SJCRH30 (cell line): ENCODE results near the gene LRP5. TPM values are rescaled to one million over a fixed set of nuclear protein-coding genes. Genes with fewer than 3 reads are reported as not detected.
"Not testable (repeated sequence)": the region's sequence is repeated elsewhere in the genome, so short reads cannot be mapped to it uniquely, and the experiment has no call there.

Source experiments
- DNase-seq, 2 experiments: peaks; one replicate each; pipeline ENCODE4 v3.0.0-alpha.2; 2015 to 2020
- H3K27ac ChIP-seq: fragments of 250-450 bp; sonication (Bioruptor Pico); 2 replicates; pipeline ENCODE4 v1.5.1; 2020; ENCODE audit warnings: mild to moderate bottlenecking, moderate library complexity
- H3K27me3 ChIP-seq: fragments of 250-450 bp; sonication (Bioruptor Pico); 2 replicates; pipeline ENCODE4 v1.5.1; 2020; ENCODE audit warnings: mild to moderate bottlenecking, moderate library complexity
- H3K36me3 ChIP-seq: fragments of 250-450 bp; sonication (Bioruptor Pico); 2 replicates; pipeline ENCODE4 v1.5.1; 2020; ENCODE audit warnings: mild to moderate bottlenecking, moderate library complexity
- H3K4me1 ChIP-seq: fragments of 250-450 bp; sonication (Bioruptor Pico); 2 replicates; pipeline ENCODE4 v1.5.1; 2020; ENCODE audit warnings: mild to moderate bottlenecking, moderate library complexity
- H3K4me3 ChIP-seq: fragments of 250-450 bp; sonication (Bioruptor Pico); 2 replicates; pipeline ENCODE4 v1.5.1; 2020; ENCODE audit warnings: mild to moderate bottlenecking, moderate library complexity
- H3K9me3 ChIP-seq: fragments of 250-450 bp; sonication (Bioruptor Pico); replicated peaks from 2 replicates; pipeline ENCODE4 v1.5.1; 2020; ENCODE audit warnings: mild to moderate bottlenecking, moderate library complexity
- total RNA-seq: library from RNA; depleted of rRNA; stranded (reverse); fragments of >200 nt; shearing (Covaris generic); gene quantifications from 2 replicates; pipeline ENCODE4 v1.2.3, GENCODE V29; 2014

Gene LRP5
- total RNA-seq, 1 experiment from 2014 or later: 46.5 TPM

DNA sequence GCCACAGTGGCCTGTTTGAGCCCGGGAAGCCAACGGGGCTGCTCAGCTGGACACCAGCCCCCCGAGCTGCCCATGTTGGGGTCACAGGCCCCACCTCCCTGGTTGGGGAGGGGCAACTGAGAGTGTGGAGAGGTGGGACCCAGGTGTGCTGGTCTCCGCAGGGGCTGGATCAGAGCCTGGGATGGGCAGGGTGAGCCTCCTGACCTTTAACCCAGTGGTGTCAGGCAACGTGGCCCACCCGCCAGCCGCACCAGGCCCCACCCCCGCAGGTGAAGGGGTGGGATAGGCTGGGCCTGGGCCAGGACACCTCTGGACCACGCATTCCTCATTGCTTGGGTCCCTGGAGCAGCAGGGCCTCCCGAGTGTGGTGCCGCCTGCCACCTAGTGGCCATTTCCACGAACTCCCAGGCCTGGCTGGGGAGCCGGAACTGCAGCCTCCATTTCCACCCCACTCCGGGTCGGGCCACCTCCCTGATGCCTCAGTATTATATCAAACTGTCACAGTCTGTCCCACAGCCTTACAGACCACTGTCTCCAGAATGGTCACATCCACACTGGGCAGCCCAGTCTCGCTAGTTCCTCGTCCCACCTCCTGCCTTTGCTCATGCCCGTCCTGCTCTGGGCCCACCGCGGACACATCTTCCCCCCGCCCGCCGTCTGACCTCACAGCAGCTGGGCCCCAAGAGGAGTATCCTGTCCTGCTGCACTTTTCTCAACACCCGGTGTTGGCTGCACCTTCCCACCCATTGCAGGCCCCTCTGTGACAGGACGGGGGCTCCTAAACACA, 134.8 kb downstream of the LRP5 start:
- peak; percentile 69 to 80 for DNase-seq
- H3K27ac ChIP-seq: no peak overlapping the region
- no peak overlapping the region for H3K4me3 ChIP-seq
- H3K27me3 ChIP-seq: no peaks in the 10 kb centered on the region
- H3K36me3 ChIP-seq: peaks cover 15% of the 10 kb centered on the region
- no peaks in the 10 kb centered on the region for H3K4me1 ChIP-seq
- no peaks in the 10 kb centered on the region for H3K9me3 ChIP-seq

DNA sequence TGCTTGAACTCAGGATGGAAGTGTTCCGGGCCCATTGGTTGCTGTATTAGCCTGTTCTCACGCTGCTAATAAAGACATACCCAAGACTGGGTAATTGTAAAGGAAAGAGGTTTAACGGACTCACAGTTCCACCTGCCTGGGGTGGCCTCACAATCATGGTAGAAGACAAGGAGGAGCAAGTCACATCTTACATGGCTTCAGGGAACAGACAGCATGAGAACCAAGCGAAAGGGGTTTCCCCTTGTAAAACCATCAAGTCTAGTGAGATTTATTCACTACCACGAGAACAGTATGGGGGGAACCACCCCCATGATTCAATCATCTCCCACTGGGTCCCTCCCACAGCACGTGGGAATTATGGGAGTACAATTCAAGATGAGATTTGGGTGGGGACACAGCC, 135.5 kb downstream of the LRP5 start:
- H3K9me3 ChIP-seq, H3K27me3 ChIP-seq, H3K27ac ChIP-seq, H3K4me1 ChIP-seq, DNase-seq, H3K4me3 ChIP-seq: not testable (repeated sequence)
- H3K36me3 ChIP-seq: peaks cover 15% of the 10 kb centered on the region

DNA sequence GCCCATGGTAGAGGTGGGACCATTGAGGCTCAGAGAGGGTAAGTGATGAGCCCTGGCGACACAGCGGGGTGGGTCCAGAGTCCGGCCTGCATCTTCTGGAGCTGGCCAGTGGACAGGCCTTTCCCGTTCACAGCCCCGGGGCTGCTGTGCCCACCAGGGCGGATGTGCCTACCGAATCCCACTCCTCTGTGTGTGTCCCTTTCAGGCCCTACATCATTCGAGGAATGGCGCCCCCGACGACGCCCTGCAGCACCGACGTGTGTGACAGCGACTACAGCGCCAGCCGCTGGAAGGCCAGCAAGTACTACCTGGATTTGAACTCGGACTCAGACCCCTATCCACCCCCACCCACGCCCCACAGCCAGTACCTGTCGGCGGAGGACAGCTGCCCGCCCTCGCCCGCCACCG, 136.2 kb downstream of the LRP5 start:
- Histone ChIP-seq H3K36me3 (peaks cover 15% of the 10 kb centered on the region), H3K9me3 (no peaks in the 10 kb centered on the region), H3K27ac (no peak overlapping the region), H3K4me3 (no peak overlapping the region), H3K4me1 (no peaks in the 10 kb centered on the region), H3K27me3 (no peaks in the 10 kb centered on the region)
- DNase-seq: no peak

DNA sequence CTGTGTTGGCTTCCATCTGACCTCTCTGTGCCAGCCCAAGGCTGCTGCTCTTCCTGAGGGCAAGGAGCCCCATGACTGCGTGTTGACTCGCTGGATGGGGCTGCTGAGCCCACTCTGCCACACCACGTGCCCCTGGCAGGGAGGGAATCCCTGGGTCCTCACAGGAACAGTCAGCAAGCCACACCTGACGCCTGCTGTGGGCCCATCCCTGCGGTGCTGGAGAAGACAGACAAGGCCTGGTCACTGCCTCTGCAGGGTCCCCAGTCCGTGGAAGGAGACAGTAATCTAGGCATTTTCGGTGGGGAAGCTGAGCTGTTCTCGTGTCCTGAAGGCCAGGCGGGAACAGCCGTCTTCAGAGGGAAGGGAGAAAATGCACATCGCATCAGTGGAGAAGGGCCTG, 137.6 kb downstream of the LRP5 start:
- no peaks in the 10 kb centered on the region for H3K9me3 ChIP-seq
- no peak overlapping the region for H3K27ac ChIP-seq
- H3K4me3 ChIP-seq: no peak overlapping the region
- no peaks in the 10 kb centered on the region for H3K4me1 ChIP-seq
- DNase-seq: no peak
- H3K27me3 ChIP-seq: no peaks in the 10 kb centered on the region
- peaks cover 15% of the 10 kb centered on the region for H3K36me3 ChIP-seq

DNA sequence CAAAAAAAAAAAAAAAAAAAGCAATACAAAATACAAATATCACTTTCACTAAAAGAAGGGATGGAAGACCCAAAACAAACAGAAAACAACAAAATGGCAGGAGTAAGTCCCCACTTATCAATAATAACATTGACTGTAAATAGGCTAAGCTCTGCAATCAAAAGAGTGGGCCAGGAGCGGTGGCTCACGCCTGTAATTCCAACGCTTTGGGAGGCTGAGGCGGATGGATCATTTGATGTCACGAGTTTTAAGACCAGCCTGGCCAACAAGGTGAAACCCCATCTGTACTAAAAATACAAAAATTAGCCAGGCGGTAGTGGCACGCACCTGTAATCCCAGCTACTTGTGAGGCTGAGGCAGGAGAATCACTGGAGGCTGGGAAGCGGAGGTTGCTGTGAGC, 138.3 kb downstream of the LRP5 start:
- Histone ChIP-seq H3K9me3 (no peaks in the 10 kb centered on the region), H3K36me3 (peaks cover 15% of the 10 kb centered on the region), H3K27me3 (no peaks in the 10 kb centered on the region), H3K4me3 (no peak overlapping the region), H3K4me1 (no peaks in the 10 kb centered on the region), H3K27ac (no peak overlapping the region)
- no peak for DNase-seq

DNA sequence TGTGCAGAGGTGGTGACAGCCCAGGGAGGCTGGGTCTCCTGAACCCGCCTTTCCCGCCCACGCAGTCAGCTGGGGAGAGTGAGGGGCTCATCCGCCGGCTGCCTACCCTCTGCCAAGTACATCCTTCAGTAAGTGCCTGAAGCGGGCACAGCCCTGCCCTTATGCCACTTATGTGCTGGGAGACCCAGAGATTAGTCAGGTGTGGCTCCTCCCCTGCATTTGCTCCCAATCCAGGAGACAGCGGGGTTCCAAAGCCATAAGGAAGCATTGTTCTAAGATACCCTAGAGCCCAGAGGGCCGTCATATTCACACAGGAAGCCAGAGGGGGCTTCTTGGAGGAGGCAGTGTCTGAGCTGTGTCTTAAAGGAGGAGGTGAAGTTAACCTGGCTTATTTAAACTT, 142.4 kb downstream of the LRP5 start:
- Histone ChIP-seq H3K9me3 (no peaks in the 10 kb centered on the region), H3K27me3 (no peaks in the 10 kb centered on the region), H3K4me1 (no peaks in the 10 kb centered on the region), H3K36me3 (no peaks in the 10 kb centered on the region), H3K4me3 (no peak overlapping the region), H3K27ac (no peak overlapping the region)
- no peak for DNase-seq

DNA sequence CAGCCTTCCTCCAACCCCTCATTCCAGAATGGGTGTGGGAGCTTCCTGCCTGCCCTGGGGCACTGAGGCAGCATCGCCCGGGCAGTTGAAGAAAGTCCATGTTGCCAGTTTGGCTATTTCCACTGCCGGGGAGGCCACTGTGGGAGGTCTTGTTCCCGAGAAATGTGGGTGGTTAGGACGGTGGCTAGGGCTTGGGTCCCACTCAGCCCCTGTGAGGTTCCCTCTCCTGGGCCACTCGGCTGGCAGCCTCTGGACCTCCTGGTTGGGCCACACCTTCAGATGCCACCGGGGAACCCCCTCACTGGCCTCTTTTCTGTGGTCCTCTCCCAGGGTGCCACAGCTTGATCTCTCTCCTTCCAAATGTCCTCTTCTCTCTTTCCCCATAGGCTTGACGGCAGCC, 143.1 kb downstream of the LRP5 start:
- no peaks in the 10 kb centered on the region for H3K27me3 ChIP-seq
- no peaks in the 10 kb centered on the region for H3K4me1 ChIP-seq
- no peak overlapping the region for H3K27ac ChIP-seq
- no peak overlapping the region for H3K4me3 ChIP-seq
- no peaks in the 10 kb centered on the region for H3K36me3 ChIP-seq
- no peaks in the 10 kb centered on the region for H3K9me3 ChIP-seq
- DNase-seq: no peak

DNA sequence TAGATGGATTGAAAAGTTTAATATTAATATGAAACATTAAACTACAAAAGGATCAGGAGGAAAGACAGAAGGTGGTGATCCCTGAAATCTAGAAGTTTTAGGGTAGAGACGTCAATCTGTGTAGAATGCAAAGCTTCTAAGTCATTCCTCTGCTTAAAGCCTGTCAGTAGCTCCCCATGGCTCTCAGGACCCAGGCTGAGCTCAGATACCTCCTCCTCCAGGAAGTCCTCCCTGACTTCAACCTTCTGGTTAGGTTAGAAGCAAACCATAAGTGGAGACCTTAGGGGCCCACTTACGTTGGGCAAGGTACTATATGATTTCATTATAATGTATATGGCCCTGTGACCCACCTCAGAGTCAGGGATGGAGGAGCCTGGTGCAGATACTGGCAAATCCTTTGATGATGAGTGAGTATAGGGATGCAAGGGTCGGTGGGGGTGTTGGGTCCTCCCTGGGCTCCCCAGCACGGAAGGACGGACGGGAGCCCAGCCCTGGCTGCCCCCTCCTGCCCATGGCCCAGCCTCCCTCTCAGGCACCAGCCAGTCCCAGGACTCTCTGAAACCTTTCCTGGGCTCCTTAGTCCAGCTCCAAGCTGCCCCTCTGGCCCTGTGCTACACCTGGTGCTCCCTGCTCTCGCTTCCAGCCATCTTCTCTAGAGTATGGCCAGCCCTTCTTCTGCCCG, 145.0 kb downstream of the LRP5 start:
- no peak for DNase-seq
- Histone ChIP-seq H3K36me3 (no peaks in the 10 kb centered on the region), H3K9me3 (no peaks in the 10 kb centered on the region), H3K4me3 (no peak overlapping the region), H3K27me3 (no peaks in the 10 kb centered on the region), H3K4me1 (no peaks in the 10 kb centered on the region; the same call in 1 of the 2 replicates), H3K27ac (no peak overlapping the region)

DNA sequence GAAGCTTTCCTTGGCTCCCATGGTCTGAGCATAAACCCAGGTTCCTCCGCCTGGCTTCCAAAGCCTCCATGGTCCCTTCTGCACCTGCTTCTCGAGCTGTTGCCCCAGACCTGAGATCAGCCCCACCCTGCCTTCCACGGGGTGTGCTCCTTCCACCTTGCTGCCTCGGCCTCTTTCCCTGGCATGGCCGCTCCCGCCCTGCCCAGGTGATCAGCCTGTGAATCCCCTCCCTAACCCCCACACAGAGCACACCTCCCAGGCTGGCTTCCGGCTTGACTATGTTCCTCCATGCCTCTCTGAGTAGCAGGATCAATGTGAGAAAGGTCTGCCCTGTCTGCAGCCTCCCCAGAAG, 145.5 kb downstream of the LRP5 start:
- no peak for DNase-seq
- no peaks in the 10 kb centered on the region for H3K9me3 ChIP-seq
- H3K4me3 ChIP-seq: no peak overlapping the region
- H3K4me1 ChIP-seq: no peaks in the 10 kb centered on the region; the same call in 1 of the 2 replicates
- H3K36me3 ChIP-seq: no peaks in the 10 kb centered on the region
- H3K27ac ChIP-seq: no peak overlapping the region
- no peaks in the 10 kb centered on the region for H3K27me3 ChIP-seq

DNA sequence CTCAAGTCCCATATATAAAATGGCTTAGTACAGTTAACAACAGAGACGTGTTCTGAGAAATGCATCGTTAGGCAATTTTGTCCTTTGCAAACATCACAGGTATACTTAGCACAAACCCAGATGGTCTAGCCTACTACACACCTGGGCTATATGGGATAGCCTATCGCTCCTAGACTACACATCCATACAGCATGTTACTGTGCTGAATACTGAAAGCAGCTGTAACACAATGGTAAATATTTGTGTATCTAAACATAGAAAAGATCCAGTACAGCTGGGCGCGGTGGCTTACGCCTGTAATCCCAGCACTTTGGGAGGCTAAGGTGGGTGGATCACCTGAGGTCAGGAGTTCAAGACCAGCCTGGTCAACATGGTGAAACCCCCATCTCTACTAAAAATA, 145.9 kb downstream of the LRP5 start:
- DNase-seq, H3K4me1 ChIP-seq, H3K9me3 ChIP-seq, H3K36me3 ChIP-seq, H3K4me3 ChIP-seq, H3K27me3 ChIP-seq, H3K27ac ChIP-seq: not testable (repeated sequence)

DNA sequence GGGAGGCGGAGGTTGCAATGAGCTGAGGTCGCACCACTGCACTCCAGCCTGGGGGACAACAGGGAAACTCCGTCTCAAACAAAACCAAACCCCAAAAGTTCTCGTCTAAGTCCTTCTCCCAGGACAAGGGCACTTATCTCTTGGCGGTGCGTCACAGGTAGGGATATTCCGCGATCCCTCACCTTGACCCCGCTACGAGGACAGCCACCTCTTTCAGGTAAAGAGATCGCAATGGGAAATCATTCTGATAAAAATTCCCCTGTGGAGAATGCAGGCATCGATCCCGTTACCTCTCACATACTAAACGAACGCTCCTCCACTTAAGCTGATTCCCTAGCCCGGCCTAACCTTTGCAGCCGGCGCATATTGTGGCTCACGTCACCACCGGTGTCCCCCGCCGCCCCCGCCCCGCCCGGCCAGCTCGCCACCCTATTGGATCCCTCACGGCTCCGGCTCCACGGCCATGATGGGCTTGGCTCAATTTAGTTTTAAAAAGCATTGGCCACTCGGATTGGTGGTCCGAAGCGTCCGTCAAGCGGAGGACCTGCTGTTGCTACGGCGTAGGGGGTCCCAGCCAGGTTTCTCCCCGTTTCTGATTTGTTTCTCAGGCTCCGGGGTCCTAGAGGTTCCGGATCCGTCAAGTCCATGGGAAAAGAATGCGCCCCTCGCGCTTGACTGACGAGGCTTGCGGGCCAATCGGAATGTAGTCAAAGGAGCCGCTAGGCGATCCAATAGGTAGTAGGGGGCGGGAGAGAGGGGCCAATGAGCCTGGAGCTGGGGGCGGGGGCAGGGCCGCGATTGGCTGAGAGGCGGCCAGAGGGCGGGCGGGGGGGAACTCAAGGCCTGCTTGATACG, 147.7 kb downstream of the LRP5 start:
- Histone ChIP-seq H3K4me1 (no peaks in the 10 kb centered on the region; the same call in 1 of the 2 replicates), H3K27ac (peak overlapping the region; percentile 76), H3K27me3 (no peaks in the 10 kb centered on the region), H3K9me3 (no peaks in the 10 kb centered on the region), H3K4me3 (peak overlapping the region; percentile 100), H3K36me3 (peaks cover 10% of the 10 kb centered on the region)
- DNase-seq: peak; percentile 98 to 99

DNA sequence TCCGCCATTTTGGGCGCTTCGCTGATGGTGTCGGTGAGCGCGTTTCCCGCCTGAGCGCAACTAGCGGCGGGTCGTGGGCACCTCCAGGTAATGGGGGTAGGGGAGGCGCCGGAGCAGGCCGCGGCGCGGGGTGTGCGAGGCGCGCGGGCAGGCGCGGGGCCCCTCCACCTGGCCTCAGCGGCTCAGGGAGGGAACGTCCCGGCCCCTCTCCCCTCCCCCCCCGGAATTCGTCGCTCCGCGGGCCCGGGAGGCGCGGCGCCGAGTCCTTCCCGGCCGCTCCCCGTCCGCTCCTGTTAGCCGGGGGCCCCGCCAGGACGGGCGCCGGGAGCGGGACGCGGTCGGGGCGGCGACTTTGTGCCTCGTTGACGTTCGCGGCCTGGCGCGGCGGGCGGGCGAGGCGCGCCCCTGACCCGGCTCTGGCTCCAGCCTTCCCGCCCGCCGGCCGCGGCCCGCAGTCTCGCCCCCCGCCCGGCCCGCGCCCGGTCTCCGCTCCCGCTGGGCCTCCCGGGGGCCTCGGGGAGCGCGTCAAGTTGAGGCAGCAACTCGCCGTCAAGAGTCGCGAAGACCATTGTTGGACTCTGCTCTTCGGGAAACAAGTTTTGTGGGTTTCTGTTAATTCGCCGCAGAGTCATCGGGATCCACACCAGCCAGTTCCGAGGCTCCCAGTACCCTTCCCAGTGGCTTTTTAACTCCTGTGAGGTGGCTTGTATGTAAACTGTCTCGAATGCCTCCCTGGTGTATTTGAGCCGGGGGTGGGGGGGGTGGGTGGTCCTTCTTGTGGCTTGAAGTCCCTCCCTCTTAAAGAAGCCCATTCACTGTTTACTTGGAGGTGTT, 148.6 kb downstream of the LRP5 start, which contains the start of gene PPP6R3:
TSS of gene PPP6R3 (plus strand) at position 12 of the 834 bp plus-strand sequence. CDS start 76,913 bp downstream, outside the sequence.
- Histone ChIP-seq H3K4me3 (peak within 1 kb of the TSS; percentile 100), H3K36me3 (peaks cover 17% of the 10 kb centered on the region), H3K4me1 (no peaks in the 10 kb centered on the region; the same call in 1 of the 2 replicates), H3K27ac (peak within 1 kb of the TSS; percentile 76), H3K9me3 (no peaks in the 10 kb centered on the region), H3K27me3 (no peaks in the 10 kb centered on the region)
- peak in 1 of 2 experiments; percentile 44 for DNase-seq

DNA sequence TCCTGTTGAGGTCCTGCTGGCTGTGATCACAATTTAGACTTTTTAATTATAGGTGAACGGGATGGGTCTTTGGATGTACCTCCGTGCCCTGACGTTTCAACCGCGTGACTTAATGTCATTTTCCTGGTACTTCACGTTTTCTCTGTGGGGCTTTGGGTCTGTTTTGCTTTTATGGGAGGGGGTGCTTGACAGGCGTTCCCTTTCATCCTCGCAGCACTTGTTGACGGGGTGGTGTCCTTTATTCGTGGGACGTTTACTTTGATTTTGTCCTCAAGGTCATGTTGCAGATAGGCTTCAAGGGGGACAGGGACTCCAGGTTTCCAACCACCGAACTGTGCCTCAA, 149.2 kb downstream of the LRP5 start:
- Histone ChIP-seq H3K27ac (no peak overlapping the region; the same call in 1 of the 2 replicates), H3K36me3 (peaks cover 19% of the 10 kb centered on the region), H3K4me1 (no peaks in the 10 kb centered on the region; the same call in 1 of the 2 replicates), H3K4me3 (peak overlapping the region; percentile 100), H3K9me3 (no peaks in the 10 kb centered on the region), H3K27me3 (no peaks in the 10 kb centered on the region)
- no peak for DNase-seq

DNA sequence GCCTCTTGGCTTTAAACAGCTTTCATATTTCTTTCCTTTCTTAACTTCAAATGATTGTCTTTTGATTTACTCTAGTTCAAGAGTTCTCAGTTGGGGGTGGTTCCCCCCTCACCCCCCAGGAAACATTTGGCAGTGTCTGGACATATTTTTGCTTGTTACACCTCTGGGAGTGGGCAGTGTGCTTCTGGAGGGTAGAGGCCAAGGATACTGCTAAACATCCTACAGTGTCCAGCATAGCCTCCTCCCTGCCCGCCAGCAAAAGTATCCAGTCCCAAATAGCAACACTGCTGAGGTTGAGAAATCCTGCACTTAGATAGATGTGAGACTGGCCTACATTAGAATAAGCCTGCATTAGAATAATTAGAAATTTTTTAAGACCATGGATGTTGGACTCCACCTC, 151.3 kb downstream of the LRP5 start:
- no peaks in the 10 kb centered on the region for H3K9me3 ChIP-seq
- H3K36me3 ChIP-seq: peaks cover 27% of the 10 kb centered on the region
- H3K4me1 ChIP-seq: no peaks in the 10 kb centered on the region; the same call in 1 of the 2 replicates
- H3K27ac ChIP-seq: no peak overlapping the region
- no peak for DNase-seq
- no peaks in the 10 kb centered on the region for H3K27me3 ChIP-seq
- no peak overlapping the region for H3K4me3 ChIP-seq
